Activated naive CD8-positive, alpha-beta T cell treated with anti-CD3 and anti-CD28 coated beads, Interleukin-2, amount 50 U/mL, for 24 hours (primary cell): Measurements from ENCODE around the gene GAS2L1.

Experiments
- ATAC-seq: fragments of 150-1000 bp; cut with Tn5 transposase; one replicate; pipeline ENCODE4 v1.10.0; 2021
- DNase-seq: peaks from one replicate; pipeline ENCODE4 v3.0.0; 2021
- H3K27ac Mint-ChIP-seq: one replicate; pipeline ENCODE4 v1.8.0; 2021; ENCODE audit warnings: mild to moderate bottlenecking, mixed read lengths
- H3K27me3 Mint-ChIP-seq: one replicate; pipeline ENCODE4 v1.8.0; 2021; ENCODE audit warnings: mixed read lengths
- H3K36me3 Mint-ChIP-seq: one replicate; pipeline ENCODE4 v1.8.0; 2021; ENCODE audit warnings: low read depth, mixed read lengths
- H3K4me1 Mint-ChIP-seq: one replicate; pipeline ENCODE4 v1.8.0; 2021; ENCODE audit warnings: mixed read lengths
- H3K4me3 Mint-ChIP-seq: one replicate; pipeline ENCODE4 v1.8.0; 2021; ENCODE audit warnings: mild to moderate bottlenecking, moderate library complexity, mixed read lengths
- H3K9me3 Mint-ChIP-seq: one replicate; pipeline ENCODE4 v1.8.0; 2021; ENCODE audit warnings: mixed read lengths

The GAS2L1 gene

GRCh38 chr22:29299136-29299900 is 7.1 kb upstream of the GAS2L1 start:
- H3K27me3 Mint-ChIP-seq, result peaks cover 2% of the 10 kb centered on the region
- H3K36me3 Mint-ChIP-seq, result peaks cover 60% of the 10 kb centered on the region
- H3K4me3 Mint-ChIP-seq, result no peak overlapping the region

GRCh38 chr22:29300467-29300806 is 6.0 kb upstream of the GAS2L1 start:
- no peaks in the 10 kb centered on the region for H3K9me3 Mint-ChIP-seq
- peaks cover 51% of the 10 kb centered on the region for H3K36me3 Mint-ChIP-seq
- no peak for ATAC-seq
- DNase-seq, result no peak
- H3K4me3 Mint-ChIP-seq, result no peak overlapping the region
- peaks cover 10% of the 10 kb centered on the region for H3K27me3 Mint-ChIP-seq
- no peaks in the 10 kb centered on the region for H3K4me1 Mint-ChIP-seq
- no peak overlapping the region for H3K27ac Mint-ChIP-seq

More at GRCh38 chr22:29299136-29299900, 7.1 kb upstream of the GAS2L1 start:
- DNase-seq, result no peak
- Mint-ChIP-seq H3K27ac (no peak overlapping the region), H3K9me3 (no peaks in the 10 kb centered on the region), H3K4me1 (no peaks in the 10 kb centered on the region)
- no peak for ATAC-seq

GRCh38 chr22:29300807-29301601 is 5.4 kb upstream of the GAS2L1 start:
- Mint-ChIP-seq H3K27me3 (peaks cover 14% of the 10 kb centered on the region), H3K4me1 (peaks cover 2% of the 10 kb centered on the region), H3K4me3 (no peak overlapping the region), H3K9me3 (no peaks in the 10 kb centered on the region), H3K27ac (peak overlapping the region; percentile 67), H3K36me3 (peaks cover 45% of the 10 kb centered on the region)
- DNase-seq, result no peak
- no peak for ATAC-seq

GRCh38 chr22:29301716-29302401 is 4.6 kb upstream of the GAS2L1 start:
- Mint-ChIP-seq H3K27ac (no peak overlapping the region), H3K27me3 (peaks cover 19% of the 10 kb centered on the region), H3K36me3 (peaks cover 39% of the 10 kb centered on the region), H3K4me3 (no peak overlapping the region), H3K9me3 (no peaks in the 10 kb centered on the region), H3K4me1 (peaks cover 5% of the 10 kb centered on the region)
- no peak for ATAC-seq
- DNase-seq, result no peak

- DNase-seq (no peak), ATAC-seq (no peak)
- Mint-ChIP-seq H3K36me3 (peaks cover 34% of the 10 kb centered on the region), H3K27ac (no peak overlapping the region), H3K4me1 (peaks cover 5% of the 10 kb centered on the region), H3K9me3 (no peaks in the 10 kb centered on the region), H3K27me3 (peaks cover 20% of the 10 kb centered on the region), H3K4me3 (no peak overlapping the region)
These were observed 4.1 kb upstream of the GAS2L1 start for GRCh38 chr22:29302402-29302680.

- H3K9me3 Mint-ChIP-seq, result no peaks in the 10 kb centered on the region
- H3K27me3 Mint-ChIP-seq, result peaks cover 23% of the 10 kb centered on the region
- H3K27ac Mint-ChIP-seq, result no peak overlapping the region
- H3K4me1 Mint-ChIP-seq, result peaks cover 6% of the 10 kb centered on the region
- no peak overlapping the region for H3K4me3 Mint-ChIP-seq
- peaks cover 29% of the 10 kb centered on the region for H3K36me3 Mint-ChIP-seq
- no peak for DNase-seq
- no peak for ATAC-seq
These were observed 3.6 kb upstream of the GAS2L1 start for GRCh38 chr22:29302681-29303465.

GRCh38 chr22:29305836-29306174 is 645 bp upstream of the GAS2L1 start:
- peaks cover 18% of the 10 kb centered on the region for H3K4me1 Mint-ChIP-seq

GRCh38 chr22:29306835-29307595 is 565 bp downstream of the GAS2L1 start:
- no peak for ATAC-seq
- H3K36me3 Mint-ChIP-seq, result no peaks in the 10 kb centered on the region
- peaks cover 24% of the 10 kb centered on the region for H3K27me3 Mint-ChIP-seq

More at GRCh38 chr22:29305836-29306174, 645 bp upstream of the GAS2L1 start:
- peak overlapping the region; percentile 59 for H3K4me3 Mint-ChIP-seq
- H3K9me3 Mint-ChIP-seq, result no peaks in the 10 kb centered on the region
- no peak for ATAC-seq
- H3K27ac Mint-ChIP-seq, result no peak overlapping the region
- no peak for DNase-seq
- peaks cover 23% of the 10 kb centered on the region for H3K27me3 Mint-ChIP-seq
- H3K36me3 Mint-ChIP-seq, result peaks cover 6% of the 10 kb centered on the region

GRCh38 chr22:29307596-29308147 is 1.2 kb downstream of the GAS2L1 start:
- Mint-ChIP-seq H3K9me3 (no peaks in the 10 kb centered on the region), H3K4me1 (peaks cover 23% of the 10 kb centered on the region), H3K4me3 (peak overlapping the region; percentile 65), H3K27ac (no peak overlapping the region), H3K27me3 (peaks cover 29% of the 10 kb centered on the region), H3K36me3 (no peaks in the 10 kb centered on the region)
- ATAC-seq (no peak), DNase-seq (no peak)

More at GRCh38 chr22:29306835-29307595, 565 bp downstream of the GAS2L1 start:
- DNase-seq, result no peak
- Mint-ChIP-seq H3K9me3 (no peaks in the 10 kb centered on the region), H3K4me3 (peak overlapping the region; percentile 65), H3K4me1 (peaks cover 23% of the 10 kb centered on the region), H3K27ac (no peak overlapping the region)

- no peak for ATAC-seq
- H3K4me1 Mint-ChIP-seq, result peaks cover 28% of the 10 kb centered on the region
- DNase-seq, result no peak
- H3K36me3 Mint-ChIP-seq, result no peaks in the 10 kb centered on the region
- peaks cover 35% of the 10 kb centered on the region for H3K27me3 Mint-ChIP-seq
- no peaks in the 10 kb centered on the region for H3K9me3 Mint-ChIP-seq
- no peak overlapping the region for H3K27ac Mint-ChIP-seq
- no peak overlapping the region for H3K4me3 Mint-ChIP-seq
These were observed 1.8 kb downstream of the GAS2L1 start for GRCh38 chr22:29308148-29308790.

GRCh38 chr22:29308791-29309262 is 2.4 kb downstream of the GAS2L1 start:
- no peaks in the 10 kb centered on the region for H3K9me3 Mint-ChIP-seq
- H3K36me3 Mint-ChIP-seq, result no peaks in the 10 kb centered on the region
- no peak for DNase-seq
- H3K27me3 Mint-ChIP-seq, result peaks cover 41% of the 10 kb centered on the region
- ATAC-seq, result peak; percentile 20
- no peak overlapping the region for H3K27ac Mint-ChIP-seq
- H3K4me3 Mint-ChIP-seq, result no peak overlapping the region
- H3K4me1 Mint-ChIP-seq, result peaks cover 32% of the 10 kb centered on the region

- no peak overlapping the region for H3K27ac Mint-ChIP-seq
- no peaks in the 10 kb centered on the region for H3K36me3 Mint-ChIP-seq
- H3K4me1 Mint-ChIP-seq, result peaks cover 38% of the 10 kb centered on the region
- no peak for ATAC-seq
- H3K27me3 Mint-ChIP-seq, result peaks cover 44% of the 10 kb centered on the region
- H3K9me3 Mint-ChIP-seq, result no peaks in the 10 kb centered on the region
- no peak overlapping the region for H3K4me3 Mint-ChIP-seq
- DNase-seq, result no peak
These were observed 3.0 kb downstream of the GAS2L1 start for GRCh38 chr22:29309332-29310064.
